HT1080 (cell line): ENCODE data around the gene SCGB1A1. TPM values are rescaled to one million over a fixed set of nuclear protein-coding genes. Genes with fewer than 3 reads are reported as not detected.

ENCODE experiments used
- total RNA-seq: library from RNA; depleted of rRNA; stranded (reverse); fragments of >200 nt; shearing (Covaris generic); gene quantifications from 2 replicates; pipeline ENCODE4 v1.2.3, GENCODE V29; 2014; rRNA removed

SCGB1A1 gene
- total RNA-seq, 1 experiment from 2014 or later, result not detected

Other genes starting within 250 kb of the SCGB1A1 start
- gene SCGB1D1, start 228.8 kb upstream of the SCGB1A1 start, total RNA-seq, result not detected in 2 replicates
- not detected in 2 replicates for gene SCGB2A1, start 210.4 kb upstream of the SCGB1A1 start, total RNA-seq
- not detected in 2 replicates for gene SCGB1D2, start 176.8 kb upstream of the SCGB1A1 start, total RNA-seq
- gene SCGB2A2, start 148.9 kb upstream of the SCGB1A1 start, total RNA-seq, result not detected in 2 replicates
- gene SCGB1D4, start 120.0 kb upstream of the SCGB1A1 start, total RNA-seq, result not detected in 2 replicates
- gene ASRGL1, start 81.6 kb upstream of the SCGB1A1 start, total RNA-seq, result 12.2 and 13.6 TPM in 2 replicates
- 184 and 193 TPM in 2 replicates for gene AHNAK, start 127.8 kb downstream of the SCGB1A1 start, total RNA-seq
- gene EEF1G, start 154.9 kb downstream of the SCGB1A1 start, total RNA-seq, result 1,970 and 1,995 TPM in 2 replicates
- gene TUT1, start 172.5 kb downstream of the SCGB1A1 start, total RNA-seq, result 19.6 and 21.0 TPM in 2 replicates
- gene MTA2, start 182.8 kb downstream of the SCGB1A1 start, total RNA-seq, result 179 and 193 TPM in 2 replicates
- gene EML3, start 193.7 kb downstream of the SCGB1A1 start, total RNA-seq, result 27.5 and 28.7 TPM in 2 replicates
- gene ROM1, start 194.2 kb downstream of the SCGB1A1 start, total RNA-seq, result 3.3 and 7.7 TPM in 2 replicates
- gene B3GAT3, start 203.0 kb downstream of the SCGB1A1 start, total RNA-seq, result 63.8 and 67.2 TPM in 2 replicates
- gene GANAB, start 227.6 kb downstream of the SCGB1A1 start, total RNA-seq, result 191 and 221 TPM in 2 replicates
- 33.8 and 41.9 TPM in 2 replicates for gene INTS5, start 234.3 kb downstream of the SCGB1A1 start, total RNA-seq
- 239 and 266 TPM in 2 replicates for gene C11orf98, start 246.2 kb downstream of the SCGB1A1 start, total RNA-seq
- gene CSKMT, start 246.3 kb downstream of the SCGB1A1 start, total RNA-seq, result 31.0 and 33.5 TPM in 2 replicates